HL-60 (cell line): ENCODE measurements around the gene CD38.

Source experiments
- CTCF ChIP-seq: IDR thresholded peaks from one replicate; pipeline ENCODE4 v1.5.1; 2011; ENCODE audit warnings: low read length, control low read depth, inconsistent platforms; ENCODE audit not compliant: insufficient read depth
- POLR2AphosphoS5 ChIP-seq: IDR thresholded peaks from 2 replicates; pipeline ENCODE4 v1.6.1; 2012; ENCODE audit warnings: low read depth

- TF ChIP-seq CTCF, result no peak
- 0 out of 2 replicates have a peak, but pooled peaks have one; percentile 50 for TF ChIP-seq POLR2AphosphoS5
Observed at GRCh38 chr4:15754323-15754722, 23.8 kb upstream of the CD38 start.
